DMS53 (cell line): ENCODE measurements around the gene KIZ.

ENCODE experiments used
- DNase-seq: peaks from one replicate; lab custom pipeline; 2025; lab: John Stamatoyannopoulos, UW

The KIZ gene

GRCh38 chr20:21125849-21126580 is at the start of gene KIZ:
TSS of gene KIZ (plus strand) at chr20:21126082. CDS start at chr20:21126116, 34 bp downstream.
- DNase-seq, result peak; percentile 97

GRCh38 chr20:21077809-21078345 is 48.0 kb upstream of the KIZ start:
- no peak for DNase-seq

GRCh38 chr20:21082584-21082983 is 43.3 kb upstream of the KIZ start:
- no peak for DNase-seq

- DNase-seq, result no peak
These were observed 42.0 kb upstream of the KIZ start for GRCh38 chr20:21083825-21084325.

- no peak for DNase-seq
These were observed 37.9 kb upstream of the KIZ start for GRCh38 chr20:21087862-21088540.

GRCh38 chr20:21089391-21089790 is 36.5 kb upstream of the KIZ start:
- DNase-seq, result no peak

- DNase-seq, result no peak
These were observed 35.7 kb upstream of the KIZ start for GRCh38 chr20:21090111-21090618.

- DNase-seq, result no peak
These were observed 35.2 kb upstream of the KIZ start for GRCh38 chr20:21090721-21091120.

GRCh38 chr20:21092806-21093205 is 33.1 kb upstream of the KIZ start:
- no peak for DNase-seq

GRCh38 chr20:21096321-21097043 is 29.4 kb upstream of the KIZ start:
- DNase-seq, result peak; percentile 63

- DNase-seq, result no peak
These were observed 25.9 kb upstream of the KIZ start for GRCh38 chr20:21099751-21100577.

- DNase-seq, result no peak
These were observed 25.1 kb upstream of the KIZ start for GRCh38 chr20:21100578-21101452.

GRCh38 chr20:21101453-21101931 is 24.4 kb upstream of the KIZ start:
- no peak for DNase-seq

- no peak for DNase-seq
These were observed 23.8 kb upstream of the KIZ start for GRCh38 chr20:21101932-21102575.

GRCh38 chr20:21102603-21103311 is 23.1 kb upstream of the KIZ start:
- DNase-seq, result peak; percentile 63

GRCh38 chr20:21103582-21104465 is 22.1 kb upstream of the KIZ start:
- DNase-seq, result no peak

- no peak for DNase-seq
These were observed 21.5 kb upstream of the KIZ start for GRCh38 chr20:21104466-21104761.

- no peak for DNase-seq
These were observed 21.0 kb upstream of the KIZ start for GRCh38 chr20:21104921-21105320.
